Spleen (tissue), 11 donors: ENCODE data around the gene PARVG. TPM values are rescaled to one million over a fixed set of nuclear protein-coding genes. Genes with fewer than 3 reads are reported as not detected.

Experiments used
- DNase-seq: peaks from one replicate; pipeline ENCODE4 v3.0.0-alpha.2; 2020
- H3K27ac ChIP-seq, 8 donors: fragments of 200-600 bp; sonication (generic) in 7 of 8; 1 replicate in 4 of 8; 2 replicates in 4 of 8; pipeline versions ENCODE4 v1.5.0 to v1.8.0; 2016 to 2021; ENCODE audit warnings: inconsistent platforms in 4 of 8, mild to moderate bottlenecking in 4 of 8, moderate library complexity in 1 of 8
- H3K27me3 ChIP-seq, 7 donors: fragments of 200-600 bp; sonication (generic) in 6 of 7; replicated peaks in 1 of 7; 1 replicate in 4 of 7; 2 replicates in 3 of 7; pipeline versions ENCODE4 v1.5.0 to v1.8.0; 2016 to 2021; ENCODE audit warnings: inconsistent platforms in 3 of 7, mild to moderate bottlenecking in 1 of 7
- H3K36me3 ChIP-seq, 6 donors: fragments of 200-600 bp; sonication (generic) in 5 of 6; 1 replicate in 4 of 6; 2 replicates in 2 of 6; pipeline versions ENCODE4 v1.5.0 to v1.8.0; 2016 to 2021; ENCODE audit warnings: inconsistent platforms in 2 of 6
- H3K4me1 ChIP-seq, 6 donors: fragments of 200-600 bp; sonication (generic) in 5 of 6; 1 replicate in 3 of 6; 2 replicates in 3 of 6; pipeline versions ENCODE4 v1.5.0 to v1.8.0; 2016 to 2021; ENCODE audit warnings: inconsistent platforms in 3 of 6
- H3K4me3 ChIP-seq, 8 donors: fragments of 200-600 bp; sonication (generic) in 7 of 8; 1 replicate in 4 of 8; 2 replicates in 4 of 8; pipeline versions ENCODE4 v1.5.0 to v1.8.0; 2016 to 2021; ENCODE audit warnings: inconsistent platforms in 4 of 8, mild to moderate bottlenecking in 4 of 8, moderate library complexity in 2 of 8
- H3K9me3 ChIP-seq, 8 donors: fragments of 200-600 bp; sonication (generic) in 7 of 8; 1 replicate in 4 of 8; 2 replicates in 4 of 8; pipeline versions ENCODE4 v1.5.0 to v1.8.0; 2016 to 2021; ENCODE audit warnings: inconsistent platforms in 4 of 8
- CTCF ChIP-seq, 11 experiments: fragments of 200-600 bp in 7 of 11; fragments of 450-650 bp in 4 of 11; sonication (generic) in 4 of 11; IDR thresholded peaks in 8 of 11; conservative IDR thresholded peaks in 3 of 11; 1 replicate in 7 of 11; 2 replicates in 4 of 11; pipeline versions ENCODE4 v1.4.0 to v1.8.0; 2016 to 2021; ENCODE audit warnings: antibody characterized with exemption in 11 of 11, inconsistent platforms in 4 of 11, mild to moderate bottlenecking in 1 of 11
- POLR2A ChIP-seq, 3 donors: fragments of 450-650 bp; IDR thresholded peaks; one replicate each; pipeline ENCODE4 v1.5.1; 2017; ENCODE audit warnings: antibody characterized with exemption in 3 of 3, mild to moderate bottlenecking in 1 of 3
- POLR2AphosphoS5 ChIP-seq, 3 donors: sonication (generic); formaldehyde crosslinking; IDR thresholded peaks; one replicate each; pipeline ENCODE4 v1.5.1; 2017; ENCODE audit warnings: antibody characterized with exemption in 3 of 3
- WGBS, 5 donors: extraction: QIAGEN DNeasy Blood & Tissue Kit in 3 of 5; methylation state at CpG; one replicate each; pipeline versions ENCODE4 v1.1.5 to v1.1.7; 2013 to 2018; 5-methylcytosine and 5-hydroxymethylcytosine counted together
- intact Hi-C: fragments of 100-400 bp; cut with DNase I; formaldehyde crosslinking; loops from one replicate; pipeline ENCODE4 v1.15.0; 2023; ENCODE audit warnings: low total_unique reads
- polyA plus RNA-seq, 3 donors: library from polyadenylated mRNA; stranded (reverse); fragments of 200-250 nt; gene quantifications; one replicate each; pipeline ENCODE4 v1.2.1, GENCODE V29; 2013
- total RNA-seq, 7 donors: library from RNA; depleted of rRNA in 3 of 7; stranded (reverse); fragments of >200 nt in 3 of 7; fragmentation: NEBNext Ultra II Directional in 4 of 7; extraction: Animal tissue kit (Norgen Biotek cat#: 25700) in 4 of 7; gene quantifications; one replicate each; pipeline versions ENCODE4 v1.1.0 to v1.2.1, GENCODE V29; 2016 to 2021
- donor health status: healthy with polysubstance abuse.
- donor health status: DM: no; HTN: no; CAD: no; lungs with moderate emphysema.
- donor health status: DM: no; HTN: no; CAD: no.
- donor health status: Bipolar disorder and iron deficiency.
- donor health status: healthy.
- donor health status: DM: no; HTN: no; CAD: no.
- donor health status: DM: yes; HTN: yes; CAD: no.

PARVG gene
- total and polyA plus RNA-seq, 10 donors, result 118 to 226 (median 159) TPM

DNA sequence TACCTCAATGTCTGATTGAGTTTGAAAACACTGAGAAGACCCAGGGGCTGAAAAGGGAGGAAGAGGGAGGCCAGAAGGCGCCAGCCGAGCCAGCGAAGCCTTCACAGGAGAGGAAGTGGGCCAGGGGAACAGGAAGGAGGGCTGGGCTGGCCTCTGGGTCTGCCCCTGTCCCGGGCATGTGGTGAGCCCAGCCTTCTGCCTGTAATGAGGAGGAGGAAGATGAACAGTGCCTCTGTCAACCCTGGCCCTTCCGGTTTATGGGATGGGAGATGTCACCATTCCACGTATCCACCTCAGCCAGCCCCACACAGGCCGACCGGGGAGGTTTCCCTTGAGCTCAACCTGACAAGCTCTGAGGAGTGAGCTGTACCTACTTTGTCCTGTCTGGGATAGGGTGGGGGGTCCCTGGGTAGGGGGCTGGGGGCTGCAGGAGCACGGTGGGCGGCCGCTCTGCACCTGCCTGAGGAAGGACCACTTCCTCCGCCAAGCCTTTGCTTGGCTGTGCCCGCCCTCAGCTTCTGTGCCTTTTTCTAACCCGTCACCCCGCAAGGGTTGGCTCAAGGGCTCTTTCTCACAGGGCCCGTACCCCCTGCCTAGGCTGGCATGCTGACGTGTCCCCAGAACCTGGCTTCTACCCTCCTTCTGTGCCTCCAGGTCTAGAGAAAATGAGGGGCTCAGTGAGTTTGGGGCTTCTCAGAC is 2.0 kb downstream of the PARVG start:
- H3K27ac ChIP-seq, result peak overlapping the region; percentile 74 to 96 (median 90)

DNA sequence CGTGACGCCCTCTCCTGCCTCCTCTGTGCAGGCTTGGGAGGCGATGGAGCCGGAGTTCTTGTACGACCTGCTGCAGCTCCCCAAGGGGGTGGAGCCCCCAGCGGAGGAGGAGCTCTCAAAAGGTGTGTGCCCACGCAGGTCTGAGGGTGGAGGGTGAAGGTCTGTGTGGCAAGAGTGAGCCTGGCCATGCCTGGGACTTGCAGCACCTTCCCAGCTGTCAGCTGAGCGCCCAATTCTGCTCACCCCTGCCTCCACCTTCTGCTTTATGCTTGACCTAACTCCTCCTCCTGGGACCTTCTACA is 2.5 kb downstream of the PARVG start:
- Histone ChIP-seq H3K9me3 (no peaks in the 10 kb centered on the region), H3K27ac (peak overlapping the region in 6 of 8 donors; percentile 89 to 96 (median 92)), H3K36me3 (peaks cover 0 to 52% (median 15%) of the 10 kb centered on the region in 6 donors), H3K4me3 (peak overlapping the region in 5 of 8 donors; percentile 57 to 75 (median 65)), H3K4me1 (peaks cover 6 to 51% (median 29%) of the 10 kb centered on the region in 6 donors), H3K27me3 (peaks cover 0 to 31% (median 0%) of the 10 kb centered on the region in 7 donors)
- TF ChIP-seq POLR2AphosphoS5 (IDR thresholded peaks at IDR 0.05), result no peak
- no peak for TF ChIP-seq POLR2A (IDR thresholded peaks at IDR 0.05)
- TF ChIP-seq CTCF (IDR thresholded peaks at IDR 0.05 in 8 of 11, conservative IDR thresholded peaks at IDR 0.05 in 3 of 11), result no peak
- intact Hi-C loops, result no loop called here
- WGBS, 5 donors, result 75 to 82% (median 78%) methylated on average over 8 of the region's 8 CpGs
- DNase-seq, result peak; percentile 83

More for the DNA sequence above, 2.0 kb downstream of the PARVG start:
- Histone ChIP-seq H3K36me3 (peaks cover 0 to 47% (median 15%) of the 10 kb centered on the region in 6 donors), H3K9me3 (no peaks in the 10 kb centered on the region), H3K4me1 (peaks cover 6 to 51% (median 29%) of the 10 kb centered on the region in 6 donors), H3K27me3 (peaks cover 0 to 31% (median 0%) of the 10 kb centered on the region in 7 donors), H3K4me3 (peak overlapping the region; percentile 33 to 75 (median 58))
- intact Hi-C loops, result no loop called here
- peak; percentile 95 for DNase-seq
- no peak for TF ChIP-seq CTCF (IDR thresholded peaks at IDR 0.05 in 8 of 11, conservative IDR thresholded peaks at IDR 0.05 in 3 of 11)
- no peak for TF ChIP-seq POLR2A (IDR thresholded peaks at IDR 0.05)
- peak; percentile 88 to 89 (median 88) for TF ChIP-seq POLR2AphosphoS5 (IDR thresholded peaks at IDR 0.05)
- 26 to 34% (median 33%) methylated on average over 17 of the region's 17 CpGs for WGBS, 5 donors

DNA sequence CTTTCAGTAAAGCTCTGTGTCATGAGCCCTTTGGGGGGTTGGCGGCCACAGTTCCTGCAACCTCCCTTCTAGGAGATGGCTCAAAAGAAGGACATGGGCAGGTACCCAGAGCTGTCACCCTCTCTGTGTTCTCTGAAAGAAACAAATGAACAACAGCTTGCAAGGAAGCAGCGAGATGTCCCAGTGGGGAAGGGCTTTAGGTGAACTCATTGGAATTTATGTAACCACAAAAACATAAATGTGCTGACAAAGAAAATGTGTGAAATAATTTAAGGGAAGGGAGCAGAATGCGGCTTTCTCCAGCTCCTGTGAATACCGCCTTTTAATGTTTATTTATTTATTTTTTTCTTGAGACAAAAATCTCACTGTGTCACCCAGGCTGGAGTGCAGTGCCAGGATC is 3.3 kb downstream of the PARVG start:
- H3K4me1 ChIP-seq, result peaks cover 6 to 58% (median 32%) of the 10 kb centered on the region in 6 donors
- peak overlapping the region in 1 of 8 donors; percentile 96 for H3K27ac ChIP-seq
- TF ChIP-seq CTCF (IDR thresholded peaks at IDR 0.05 in 8 of 11, conservative IDR thresholded peaks at IDR 0.05 in 3 of 11), result no peak
- no peak for TF ChIP-seq POLR2A (IDR thresholded peaks at IDR 0.05)
- TF ChIP-seq POLR2AphosphoS5 (IDR thresholded peaks at IDR 0.05), result no peak
- intact Hi-C loops, result no loop called here
- peaks cover 0 to 31% (median 0%) of the 10 kb centered on the region in 7 donors for H3K27me3 ChIP-seq
- 77 to 91% (median 89%) methylated on average over 4 of the region's 4 CpGs for WGBS, 5 donors
- DNase-seq, result no peak
- H3K36me3 ChIP-seq, result peaks cover 0 to 60% (median 15%) of the 10 kb centered on the region in 6 donors
- H3K9me3 ChIP-seq, result no peaks in the 10 kb centered on the region
- H3K4me3 ChIP-seq, result no peak overlapping the region
